ENCODE results near the gene PSMD12. TPM values are rescaled to one million over a fixed set of nuclear protein-coding genes. Genes with fewer than 3 reads are reported as not detected.

PSMD12 gene
- polyA plus RNA-seq, 1 of the 3 experiments (the other 2 are of a cell fraction): 31.4 TPM

- ChIA-PET CTCF (interaction anchor here (0.6 to 15.0 kb wide), 5 partner anchors 7 to 320 kb away, joined by 3 to 134 read pairs (median 3); partner anchors contain the start of gene PITPNC1), POLR2A (no interaction called here)
- peak overlapping the region in 1 of 2 experiments; percentile 27; a peak in 1 of 4 replicates for H3K27ac ChIP-seq (ENCODE audit: low read depth in 2 of 2, low read length in 1 of 2)
- H3K4me3 ChIP-seq (ENCODE audit: low read depth in 2 of 2, low read length in 1 of 2): no peak overlapping the region
- peaks cover 11% of the 10 kb centered on the region for H4K20me1 ChIP-seq (ENCODE audit: insufficient read depth)
- peak overlapping the region; percentile 5; the same call in 1 of the 2 replicates for H3K9ac ChIP-seq
- H3F3A ChIP-seq (replicated peaks; ENCODE audit: insufficient read depth): peaks cover 16% of the 10 kb centered on the region
- H3K9me3 ChIP-seq: no peaks in the 10 kb centered on the region
- no peaks in the 10 kb centered on the region for H3K36me3 ChIP-seq (replicated peaks in 1 of 2; ENCODE audit: control insufficient read depth in 1 of 2, insufficient read depth in 2 of 2, low read length in 1 of 2)
- no peak for DNase-seq
- peaks cover 18% of the 10 kb centered on the region for H3K79me2 ChIP-seq (ENCODE audit: insufficient read depth)
- H2AFZ ChIP-seq (ENCODE audit: low read depth): no peak overlapping the region
- H3K27me3 ChIP-seq (ENCODE audit: insufficient read depth): no peaks in the 10 kb centered on the region
- no peak for TF ChIP-seq ZBTB33 (IDR thresholded peaks at IDR 0.05; ENCODE audit: borderline replicate concordance, low read depth)
- TF ChIP-seq EZH2phosphoT487 (IDR thresholded peaks at IDR 0.05; ENCODE audit: borderline replicate concordance, low read depth): no peak
- no peak for TF ChIP-seq MXI1 (IDR thresholded peaks at IDR 0.05; ENCODE audit: low read depth, low read length)
- no peak for TF ChIP-seq RFX5 (IDR thresholded peaks at IDR 0.05; ENCODE audit: low read length)
- TF ChIP-seq RAD21 (IDR thresholded peaks at IDR 0.05; ENCODE audit: low read length): no peak
- no peak for TF ChIP-seq PBX3 (IDR thresholded peaks at IDR 0.05)
- TF ChIP-seq JUND (IDR thresholded peaks at IDR 0.05): no peak
- no peak for TF ChIP-seq TCF12 (IDR thresholded peaks at IDR 0.05)
- no peak for TF ChIP-seq TEAD4 (IDR thresholded peaks at IDR 0.05; ENCODE audit: borderline replicate concordance, insufficient read depth)
- TF ChIP-seq FOXJ3 (CRISPR knock-in tag; IDR thresholded peaks at IDR 0.05): no peak
- no peak for TF ChIP-seq FOXM1 (IDR thresholded peaks at IDR 0.05; ENCODE audit: low read depth)
- TF ChIP-seq REST (IDR thresholded peaks at IDR 0.05; ENCODE audit: low read depth, low read length): no peak
- TF ChIP-seq IRF3 (IDR thresholded peaks at IDR 0.05; ENCODE audit: low read depth, low read length): no peak
- no peak for TF ChIP-seq MEF2A (IDR thresholded peaks at IDR 0.05; ENCODE audit: borderline replicate concordance, low read depth)
- TF ChIP-seq USF2 (IDR thresholded peaks at IDR 0.05; ENCODE audit: borderline replicate concordance, low read depth, low read length): no peak
- TF ChIP-seq RXRA (IDR thresholded peaks at IDR 0.05; ENCODE audit: borderline replicate concordance, low read depth): no peak
- peaks cover 5 to 7% of the 10 kb centered on the region in 2 experiments; a peak in 3 of 4 replicates for H3K4me1 ChIP-seq (ENCODE audit: control insufficient read depth in 1 of 2, insufficient read depth in 2 of 2, low read depth in 1 of 2, low read length in 1 of 2)
- no peaks in the 10 kb centered on the region for H3K9me2 ChIP-seq
- 0 out of 2 replicates have a peak overlapping the region, but pooled peaks have one; percentile 39 for H3K4me2 ChIP-seq
Observed at GRCh38 chr17:67369676-67370075, 3.3 kb upstream of the PSMD12 start.

Data from SK-N-SH (cell line).